Measurements from ENCODE around the gene PCBP3.
"Not testable (repeated sequence)": the region's sequence is repeated elsewhere in the genome, so short reads cannot be mapped to it uniquely, and the experiment has no call there.

DNA sequence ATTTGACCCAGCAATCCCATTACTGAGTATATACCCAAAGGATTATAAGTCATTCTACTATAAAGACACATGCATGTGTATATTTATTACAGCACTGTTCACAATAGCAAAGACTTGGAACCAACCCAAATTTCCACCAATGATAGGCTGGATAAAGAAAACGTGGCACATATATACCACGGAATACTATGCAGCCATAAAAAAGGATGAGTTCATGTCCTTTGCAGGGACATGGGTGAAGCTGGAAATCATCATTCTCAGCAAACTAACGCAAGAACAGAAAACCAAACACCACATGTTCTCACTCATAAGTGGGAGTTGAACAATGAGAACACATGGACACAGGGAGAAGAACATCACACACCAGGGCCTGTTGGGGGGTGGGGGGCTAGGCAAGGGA, 165.1 kb downstream of the PCBP3 start:
- not testable (repeated sequence) for TF ChIP-seq POLR2AphosphoS5 (IDR thresholded peaks at IDR 0.05; ENCODE audit: low read depth); CTCF (IDR thresholded peaks at IDR 0.05; ENCODE audit: insufficient read depth, low read length)
